Stimulated activated CD8-positive, alpha-beta memory T cell treated with anti-CD3 and anti-CD28 coated beads, Interleukin-2, amount 100 ng/mL, for 1 hour (primary cell): ENCODE measurements around the gene SLC6A1.

Source experiments
- DNase-seq, 2 donors: peaks; one replicate each; pipeline ENCODE4 v3.0.0-alpha.2; 2020; ENCODE audit warnings: low read depth in 2 of 2

Gene SLC6A1

DNA sequence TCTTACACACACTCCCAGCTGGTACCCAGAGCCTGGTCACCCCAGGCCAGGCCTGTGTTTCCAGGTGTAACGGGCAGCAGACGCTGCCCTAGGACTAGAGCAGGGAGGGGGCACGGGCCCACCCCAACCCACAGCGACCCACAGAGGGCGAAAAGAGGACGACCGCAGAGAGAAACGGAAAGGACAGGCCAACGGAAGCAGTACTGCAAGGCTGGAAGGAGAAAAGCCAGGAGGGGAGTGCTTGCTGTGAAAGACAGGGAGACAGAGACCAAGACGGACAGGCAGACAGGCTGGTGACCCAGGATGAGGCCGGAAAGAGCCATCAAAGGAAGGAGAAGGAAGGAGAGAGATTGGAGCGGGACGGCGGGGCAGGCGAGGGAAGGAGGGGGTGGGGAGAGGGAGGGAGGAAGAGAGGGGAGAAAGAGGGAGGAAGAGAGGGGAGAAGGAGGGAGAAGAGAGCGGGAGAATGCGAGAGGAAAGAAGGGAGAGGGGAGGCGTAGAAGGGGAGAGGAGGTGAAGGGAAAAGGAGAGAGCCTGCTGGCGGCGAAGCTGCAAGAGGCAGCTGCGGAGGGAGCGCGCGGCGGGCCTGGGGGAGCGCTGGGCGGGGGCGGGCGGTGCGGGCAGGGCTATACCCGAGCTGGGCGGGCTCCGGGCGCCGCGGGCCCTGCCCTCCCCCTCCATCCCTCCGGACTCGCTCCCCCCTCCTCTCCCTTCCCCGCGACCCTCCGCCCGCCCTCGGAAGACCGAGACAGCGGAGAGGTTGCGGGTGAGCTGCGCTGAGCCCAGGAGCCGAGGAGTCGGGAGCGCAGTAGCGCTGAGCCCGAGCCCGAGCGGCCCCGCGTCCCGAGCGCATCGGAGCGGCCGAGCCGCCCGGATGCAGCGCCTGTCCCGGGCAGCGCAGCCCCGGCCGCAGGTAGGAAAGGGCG is at the start of gene SLC6A1:
TSS of gene SLC6A1 (plus strand) at position 732 of the 926 bp plus-strand sequence. CDS start 24,464 bp downstream, outside the sequence.
- DNase-seq, result no peak

GRCh38 chr3:10944866-10945265 is 47.7 kb upstream of the SLC6A1 start:
- DNase-seq, result no peak

DNA sequence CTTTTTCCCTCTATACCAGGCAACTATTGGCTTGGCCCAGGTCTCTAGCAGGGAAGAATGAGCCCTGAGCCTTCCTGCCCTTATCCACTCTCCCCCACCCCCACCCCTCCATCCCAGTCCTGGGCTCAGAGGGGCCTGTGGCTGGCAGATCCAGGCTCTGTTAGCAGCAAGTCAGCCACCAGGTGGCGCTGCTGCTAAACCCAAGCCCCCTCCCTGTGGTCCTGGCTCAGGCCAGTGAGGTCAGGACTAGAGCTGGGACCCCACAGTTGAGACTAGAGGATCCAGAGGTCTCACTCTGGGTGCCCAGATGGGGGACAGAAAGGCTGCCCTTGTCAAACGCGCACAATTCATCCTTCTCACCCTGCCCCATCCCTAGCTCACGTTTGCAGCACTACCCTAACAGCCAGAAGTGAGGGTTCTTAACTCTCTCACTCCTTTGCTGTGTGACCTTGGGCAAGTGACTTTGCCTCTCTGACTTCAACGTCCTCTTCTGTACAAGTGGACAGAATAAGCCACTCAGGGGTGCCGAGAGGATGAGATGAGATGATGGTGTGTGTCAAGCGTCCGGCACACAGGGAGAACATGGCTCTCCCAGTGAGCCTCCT is 46.8 kb upstream of the SLC6A1 start:
- peak in 1 of 2 donors; percentile 10 for DNase-seq

- no peak for DNase-seq
These were observed 46.0 kb upstream of the SLC6A1 start for GRCh38 chr3:10946526-10946925.

GRCh38 chr3:10948326-10948725 is 44.2 kb upstream of the SLC6A1 start:
- no peak for DNase-seq

GRCh38 chr3:10949197-10949596 is 43.4 kb upstream of the SLC6A1 start:
- DNase-seq, result no peak

GRCh38 chr3:10950476-10951294 is 41.9 kb upstream of the SLC6A1 start:
- no peak for DNase-seq

DNA sequence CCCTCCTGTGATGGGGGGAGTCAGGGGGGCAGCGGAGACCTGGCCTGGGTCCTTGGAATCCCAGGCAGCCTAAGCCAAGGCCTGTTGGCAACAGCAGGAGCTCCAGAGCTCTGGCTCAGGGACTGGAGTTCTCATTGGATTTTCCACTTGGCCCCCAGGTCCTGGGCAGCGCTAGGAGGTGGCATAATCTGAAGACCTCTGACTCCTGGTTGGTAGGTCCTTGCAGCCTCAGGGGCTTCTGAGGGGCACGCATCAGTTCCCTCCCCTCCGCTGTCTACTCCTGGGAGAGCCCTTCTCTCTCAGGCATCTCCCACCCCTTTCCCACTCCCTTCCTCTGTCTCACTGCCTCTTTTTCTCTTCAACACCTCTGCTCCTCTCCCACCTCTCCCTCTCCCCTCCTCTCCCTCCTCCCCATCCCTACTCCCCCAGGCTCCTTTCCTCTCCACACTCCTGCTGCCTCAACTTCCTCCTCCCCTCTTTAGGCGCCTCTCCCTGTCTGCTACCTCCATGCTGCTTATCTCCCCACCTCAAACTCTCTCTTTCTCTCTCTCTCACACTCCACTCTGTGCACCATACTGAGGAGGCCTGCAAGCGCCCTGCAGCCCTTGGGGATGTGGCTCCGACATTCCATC is 41.1 kb upstream of the SLC6A1 start:
- no peak for DNase-seq

DNA sequence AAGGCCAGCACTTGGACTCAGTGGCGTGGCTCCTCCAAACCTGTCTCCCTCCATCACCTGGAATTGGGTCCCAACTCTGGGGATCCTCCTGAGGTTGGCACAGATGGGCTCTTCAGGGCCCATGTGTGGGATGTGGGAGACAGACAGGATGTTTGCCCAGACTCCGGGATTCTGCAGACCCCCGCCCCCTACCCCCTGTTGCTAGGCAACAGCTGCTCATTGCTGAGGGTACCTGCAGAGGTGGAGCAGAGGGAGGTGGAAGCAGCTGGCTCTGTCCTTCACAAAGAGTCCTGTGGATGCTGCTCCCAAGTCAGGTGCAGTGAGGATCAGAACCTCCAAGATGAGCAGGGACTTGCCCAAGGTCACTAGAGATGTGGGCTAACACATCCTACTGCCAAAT is 40.0 kb upstream of the SLC6A1 start:
- DNase-seq, result no peak

DNA sequence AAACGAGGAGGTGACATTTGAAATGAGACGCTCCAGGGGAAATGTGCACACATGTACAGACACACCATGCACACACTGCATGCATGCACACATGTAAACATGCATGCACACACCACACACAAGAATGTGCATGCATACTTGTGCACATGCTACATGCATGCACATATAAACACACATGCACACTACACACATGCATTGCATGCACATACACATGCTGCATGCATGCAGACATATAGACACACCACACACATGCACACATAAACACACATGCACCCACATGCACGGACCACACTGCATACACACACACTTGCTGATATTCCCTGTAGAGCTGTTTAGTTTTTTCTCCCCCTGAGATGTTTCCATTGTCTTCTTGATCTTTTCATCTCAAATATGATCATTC is 37.8 kb upstream of the SLC6A1 start:
- no peak for DNase-seq

- DNase-seq, result no peak
These were observed 36.7 kb upstream of the SLC6A1 start for GRCh38 chr3:10955711-10956453.

DNA sequence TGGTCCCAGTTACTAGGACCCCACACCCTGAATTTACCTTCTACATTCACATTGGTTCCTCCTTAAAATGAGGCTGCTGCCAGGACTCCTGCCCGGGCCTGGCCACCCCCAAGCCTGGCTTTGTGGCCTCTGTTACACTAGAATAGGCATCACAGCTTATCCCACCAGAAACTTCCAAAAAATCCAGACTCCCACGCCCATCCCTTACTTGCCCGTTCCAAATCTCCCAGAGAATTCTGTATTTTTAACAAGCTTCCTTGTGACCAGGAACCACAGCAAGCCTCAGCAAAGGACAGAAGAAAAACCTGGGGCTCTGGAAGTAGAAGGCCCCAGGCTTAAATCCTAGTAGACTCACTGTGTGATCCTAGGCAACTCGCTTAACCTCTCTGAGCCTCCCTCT is 36.0 kb upstream of the SLC6A1 start:
- DNase-seq, result no peak

DNA sequence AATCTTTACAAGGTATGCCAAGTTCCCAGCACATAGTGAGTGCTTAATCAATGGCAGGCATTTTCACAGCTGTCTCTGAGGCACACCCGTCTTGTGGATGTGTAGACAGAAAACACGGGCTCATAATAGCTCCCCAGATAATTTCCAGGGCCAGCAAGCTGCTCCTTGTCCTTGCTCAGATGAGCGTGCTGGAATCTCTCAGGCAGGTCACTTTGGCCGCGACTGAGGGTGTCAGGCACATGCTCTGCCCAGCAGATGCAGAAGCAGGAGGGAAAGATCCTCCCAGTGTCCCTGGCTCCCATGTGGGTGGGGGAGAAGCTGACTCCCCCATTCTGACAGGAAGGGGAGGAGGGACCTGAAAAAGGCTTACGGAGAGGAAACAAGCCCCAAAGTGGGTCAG is 35.6 kb upstream of the SLC6A1 start:
- DNase-seq, result no peak

GRCh38 chr3:10957976-10958749 is 34.4 kb upstream of the SLC6A1 start:
- no peak for DNase-seq

GRCh38 chr3:10960255-10960654 is 32.3 kb upstream of the SLC6A1 start:
- DNase-seq, result no peak

DNA sequence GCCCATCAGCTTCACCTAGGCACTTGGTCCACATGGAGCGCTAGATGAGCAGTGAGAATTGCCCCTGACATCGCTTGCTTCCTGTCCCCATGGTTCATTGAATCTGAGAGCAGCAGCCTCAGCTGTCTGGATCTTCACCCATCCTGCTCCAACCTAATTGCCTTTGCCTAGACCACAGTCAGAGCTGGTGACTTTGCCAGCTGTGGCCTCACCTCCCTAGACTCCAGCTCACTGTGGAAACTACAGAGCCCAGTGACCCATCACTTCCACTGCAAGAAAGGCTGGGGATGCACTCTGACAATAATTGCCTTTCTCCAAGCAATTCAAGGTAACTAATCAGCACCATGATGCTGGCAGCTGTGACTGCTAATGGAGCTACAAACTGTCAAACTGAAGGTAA is 30.6 kb upstream of the SLC6A1 start:
- no peak for DNase-seq

GRCh38 chr3:10962481-10963036 is 30.0 kb upstream of the SLC6A1 start:
- no peak for DNase-seq

GRCh38 chr3:10964537-10965167 is 27.9 kb upstream of the SLC6A1 start:
- no peak for DNase-seq

DNA sequence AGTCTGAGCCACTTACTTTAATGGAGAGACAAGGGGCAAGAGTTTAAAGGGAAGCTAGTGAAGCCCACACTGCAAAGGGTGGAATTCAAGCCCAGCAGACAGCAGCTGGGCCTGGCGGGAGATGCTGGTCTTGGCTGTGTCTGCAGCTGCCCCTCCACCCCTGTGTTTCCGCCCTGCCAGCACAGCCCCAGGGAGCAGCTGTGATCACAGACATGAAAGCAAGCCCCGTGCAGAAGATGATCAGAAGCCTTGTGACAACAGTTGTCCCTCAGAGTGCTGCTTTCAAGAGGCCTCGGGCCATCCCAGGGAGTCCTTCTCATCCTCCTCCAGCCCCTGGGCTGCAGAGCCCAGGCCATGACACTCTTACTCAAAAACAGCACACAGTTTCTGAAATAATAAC is 24.1 kb upstream of the SLC6A1 start:
- DNase-seq, result no peak
